Astrocyte (in vitro differentiated cells and primary cell): ENCODE measurements around the gene DLGAP1. TPM values are rescaled to one million over a fixed set of nuclear protein-coding genes. Genes with fewer than 3 reads are reported as not detected.

Source experiments
- DNase-seq: peaks from one replicate; pipeline ENCODE4 v3.0.0-alpha.2; 2010; ENCODE audit warnings: low read depth
- FAIRE-seq: peaks from 2 replicates; lab custom pipeline; 2011; peaks lifted over from hg19 to GRCh38; lab: Jason Lieb, UNC
- H2AFZ ChIP-seq: 2 replicates; pipeline ENCODE4 v1.6.0; 2012; ENCODE audit warnings: low read depth, low read length, inconsistent platforms
- H3K27ac ChIP-seq: 2 replicates; pipeline ENCODE4 v1.5.1; 2011; ENCODE audit warnings: low read depth, low read length, inconsistent platforms
- H3K27me3 ChIP-seq: 2 replicates; pipeline ENCODE4 v1.6.0; 2011; ENCODE audit warnings: low read length, inconsistent platforms; ENCODE audit not compliant: insufficient read depth
- H3K36me3 ChIP-seq: 2 replicates; pipeline ENCODE4 v1.5.1; 2011; ENCODE audit warnings: low read length, inconsistent platforms; ENCODE audit not compliant: insufficient read depth
- H3K4me1 ChIP-seq: 2 replicates; pipeline ENCODE4 v1.5.1; 2011; ENCODE audit warnings: low read length, inconsistent platforms; ENCODE audit not compliant: insufficient read depth
- H3K4me2 ChIP-seq: 2 replicates; pipeline ENCODE4 v1.6.0; 2012; ENCODE audit warnings: low read length, inconsistent platforms
- H3K4me3 ChIP-seq: 2 replicates; pipeline ENCODE4 v1.5.1; 2011; ENCODE audit warnings: low read depth, mild to moderate bottlenecking, low read length, inconsistent platforms; ENCODE audit not compliant: insufficient read depth
- H3K79me2 ChIP-seq: 2 replicates; pipeline ENCODE4 v1.6.0; 2012; ENCODE audit warnings: mild to moderate bottlenecking, low read length, inconsistent platforms; ENCODE audit not compliant: insufficient read depth
- H3K9ac ChIP-seq: 2 replicates; pipeline ENCODE4 v1.6.0; 2012; ENCODE audit warnings: mild to moderate bottlenecking, low read length, inconsistent platforms
- H3K9me3 ChIP-seq: 2 replicates; pipeline ENCODE4 v1.5.1; 2012; ENCODE audit warnings: low read depth, mild to moderate bottlenecking, low read length, inconsistent platforms; ENCODE audit not compliant: insufficient read depth
- H4K20me1 ChIP-seq: 2 replicates; pipeline ENCODE4 v1.6.0; 2012; ENCODE audit warnings: low read length, inconsistent platforms; ENCODE audit not compliant: insufficient read depth
- H3K27ac Mint-ChIP-seq: one replicate; pipeline ENCODE4 v1.8.0; 2021; ENCODE audit warnings: mild to moderate bottlenecking, mixed read lengths; ENCODE audit not compliant: unreplicated experiment
- H3K27me3 Mint-ChIP-seq: one replicate; pipeline ENCODE4 v1.8.0; 2021; ENCODE audit warnings: low read depth, mixed read lengths; ENCODE audit not compliant: unreplicated experiment
- H3K36me3 Mint-ChIP-seq: one replicate; pipeline ENCODE4 v1.8.0; 2021; ENCODE audit warnings: low read depth, mixed read lengths; ENCODE audit not compliant: unreplicated experiment
- H3K4me1 Mint-ChIP-seq: one replicate; pipeline ENCODE4 v1.8.0; 2021; ENCODE audit warnings: low read depth, mixed read lengths; ENCODE audit not compliant: unreplicated experiment
- H3K4me3 Mint-ChIP-seq: one replicate; pipeline ENCODE4 v1.8.0; 2021; ENCODE audit warnings: mild to moderate bottlenecking, moderate library complexity, mixed read lengths; ENCODE audit not compliant: unreplicated experiment
- H3K9me3 Mint-ChIP-seq: one replicate; pipeline ENCODE4 v1.8.0; 2021; ENCODE audit warnings: mild to moderate bottlenecking, mixed read lengths; ENCODE audit not compliant: unreplicated experiment
- EZH2 ChIP-seq: IDR thresholded peaks from 2 replicates; pipeline ENCODE4 v1.6.1; 2012; ENCODE audit warnings: mild to moderate bottlenecking, low read length, inconsistent platforms; ENCODE audit not compliant: insufficient read depth
- total RNA-seq: library from RNA; stranded (reverse); gene quantifications from 2 replicates; pipeline ENCODE4 v1.2.1, GENCODE V29; 2021
- TF ChIP-seq, protein P1 (sequence below): IDR thresholded peaks from 2 replicates; pipeline ENCODE4 v1.5.1; 2011; ENCODE audit warnings: low read depth, mild to moderate bottlenecking, inconsistent platforms, low read length, moderate library complexity; ENCODE audit not compliant: insufficient read depth

The DLGAP1 gene
- total RNA-seq, 1 donor from 2014 or later = 2.3 TPM

DNA sequence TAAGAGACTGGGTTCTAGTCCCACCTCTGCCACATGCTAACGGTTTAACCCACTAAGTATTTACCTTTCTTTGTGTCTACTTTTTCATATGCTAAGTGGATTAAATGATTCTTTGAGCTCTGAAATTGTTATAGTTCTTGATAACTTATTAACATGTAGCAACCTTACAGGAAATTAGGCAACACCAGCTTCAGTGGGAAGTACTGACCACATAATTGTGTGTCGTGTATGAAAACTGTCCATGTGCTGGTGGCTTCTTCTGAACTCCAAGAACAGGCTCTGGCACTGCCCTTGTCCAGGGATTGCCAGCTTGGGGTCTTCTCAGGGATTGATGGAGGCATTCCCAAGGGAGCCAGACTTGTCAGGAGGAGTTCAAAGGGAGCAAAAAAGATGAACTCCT is 577.4 kb downstream of the DLGAP1 start:
- H3K36me3 ChIP-seq = no peaks in the 10 kb centered on the region
- H3K9ac ChIP-seq = no peak overlapping the region
- DNase-seq = no peak
- no peak overlapping the region for H3K4me3 Mint-ChIP-seq
- no peaks in the 10 kb centered on the region for H3K4me1 ChIP-seq
- no peak for FAIRE-seq
- H4K20me1 ChIP-seq = no peaks in the 10 kb centered on the region
- H3K4me1 Mint-ChIP-seq = peaks cover 6% of the 10 kb centered on the region
- H3K27ac ChIP-seq = no peak overlapping the region
- no peak overlapping the region for H3K4me3 ChIP-seq
- H3K27ac Mint-ChIP-seq = no peak overlapping the region
- H2AFZ ChIP-seq = no peak overlapping the region
- H3K4me2 ChIP-seq = no peak overlapping the region
- H3K36me3 Mint-ChIP-seq = peaks cover 2% of the 10 kb centered on the region
- no peaks in the 10 kb centered on the region for H3K27me3 Mint-ChIP-seq
- no peaks in the 10 kb centered on the region for H3K9me3 Mint-ChIP-seq
- H3K27me3 ChIP-seq = no peaks in the 10 kb centered on the region
- H3K79me2 ChIP-seq = no peaks in the 10 kb centered on the region
- no peaks in the 10 kb centered on the region for H3K9me3 ChIP-seq
- no peak for TF ChIP-seq EZH2
- TF ChIP-seq, protein P1, sequence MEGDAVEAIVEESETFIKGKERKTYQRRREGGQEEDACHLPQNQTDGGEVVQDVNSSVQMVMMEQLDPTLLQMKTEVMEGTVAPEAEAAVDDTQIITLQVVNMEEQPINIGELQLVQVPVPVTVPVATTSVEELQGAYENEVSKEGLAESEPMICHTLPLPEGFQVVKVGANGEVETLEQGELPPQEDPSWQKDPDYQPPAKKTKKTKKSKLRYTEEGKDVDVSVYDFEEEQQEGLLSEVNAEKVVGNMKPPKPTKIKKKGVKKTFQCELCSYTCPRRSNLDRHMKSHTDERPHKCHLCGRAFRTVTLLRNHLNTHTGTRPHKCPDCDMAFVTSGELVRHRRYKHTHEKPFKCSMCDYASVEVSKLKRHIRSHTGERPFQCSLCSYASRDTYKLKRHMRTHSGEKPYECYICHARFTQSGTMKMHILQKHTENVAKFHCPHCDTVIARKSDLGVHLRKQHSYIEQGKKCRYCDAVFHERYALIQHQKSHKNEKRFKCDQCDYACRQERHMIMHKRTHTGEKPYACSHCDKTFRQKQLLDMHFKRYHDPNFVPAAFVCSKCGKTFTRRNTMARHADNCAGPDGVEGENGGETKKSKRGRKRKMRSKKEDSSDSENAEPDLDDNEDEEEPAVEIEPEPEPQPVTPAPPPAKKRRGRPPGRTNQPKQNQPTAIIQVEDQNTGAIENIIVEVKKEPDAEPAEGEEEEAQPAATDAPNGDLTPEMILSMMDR = no peak

DNA sequence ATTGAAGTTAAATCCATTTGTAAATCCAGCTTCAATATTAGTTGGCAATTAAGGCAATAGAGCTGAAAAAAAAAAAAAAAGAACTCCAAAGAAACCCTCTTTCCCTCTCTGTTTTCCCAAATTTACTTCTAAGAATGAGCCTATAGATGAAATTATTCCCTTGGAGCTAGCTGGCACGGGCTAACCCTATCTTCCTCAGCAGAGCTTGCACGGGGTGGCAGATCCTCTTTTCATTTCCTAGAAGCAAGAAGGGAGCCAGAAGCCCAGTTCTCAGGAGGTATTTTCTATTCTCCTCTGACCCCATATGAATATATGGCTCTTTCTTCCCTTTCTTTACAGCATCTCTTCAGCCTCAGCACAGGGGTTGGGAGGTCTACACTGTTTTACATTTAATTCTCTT is 579.1 kb downstream of the DLGAP1 start:
- Mint-ChIP-seq H3K4me1 (peaks cover 8% of the 10 kb centered on the region), H3K36me3 (peaks cover 2% of the 10 kb centered on the region)
- FAIRE-seq = no peak

DNA sequence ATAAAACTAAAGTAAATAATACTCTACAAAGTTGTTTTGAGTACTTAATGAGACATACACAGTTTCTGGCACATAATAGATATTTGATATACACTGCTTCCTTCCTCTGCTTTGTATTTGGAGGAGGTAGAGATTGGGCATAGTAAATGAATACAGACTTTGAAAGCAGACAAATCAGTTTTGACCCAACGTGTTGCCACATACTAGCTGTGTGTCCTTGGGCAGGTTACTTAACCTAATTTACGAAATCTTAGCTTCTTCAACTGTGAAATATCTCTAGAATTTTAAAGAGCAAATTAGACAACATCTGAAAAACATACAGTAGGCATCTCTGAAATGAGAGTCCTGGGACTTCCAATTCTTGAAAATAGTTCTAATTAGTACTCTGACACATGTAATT is 579.7 kb downstream of the DLGAP1 start:
- Histone ChIP-seq H3K36me3 (no peaks in the 10 kb centered on the region), H3K27me3 (no peaks in the 10 kb centered on the region), H3K4me2 (no peak overlapping the region), H3K4me1 (no peaks in the 10 kb centered on the region), H3K9ac (no peak overlapping the region), H3K27ac (no peak overlapping the region), H3K79me2 (no peaks in the 10 kb centered on the region), H2AFZ (no peak overlapping the region), H3K4me3 (no peak overlapping the region), H3K9me3 (no peaks in the 10 kb centered on the region), H4K20me1 (no peaks in the 10 kb centered on the region)
- H3K4me1 Mint-ChIP-seq = peaks cover 8% of the 10 kb centered on the region
- no peaks in the 10 kb centered on the region for H3K27me3 Mint-ChIP-seq
- no peaks in the 10 kb centered on the region for H3K9me3 Mint-ChIP-seq
- no peak overlapping the region for H3K4me3 Mint-ChIP-seq
- TF ChIP-seq, protein P1 = no peak
- TF ChIP-seq EZH2 = no peak
- DNase-seq (no peak), FAIRE-seq (no peak)
- H3K36me3 Mint-ChIP-seq = peaks cover 2% of the 10 kb centered on the region
- H3K27ac Mint-ChIP-seq = no peak overlapping the region

More for the DNA sequence above, 579.1 kb downstream of the DLGAP1 start:
- no peak for TF ChIP-seq EZH2
- TF ChIP-seq, protein P1 = no peak
- H3K79me2 ChIP-seq = no peaks in the 10 kb centered on the region
- H3K36me3 ChIP-seq = no peaks in the 10 kb centered on the region
- H3K9me3 Mint-ChIP-seq = no peaks in the 10 kb centered on the region
- no peak overlapping the region for H3K4me3 ChIP-seq
- H3K27ac ChIP-seq = no peak overlapping the region
- no peak overlapping the region for H3K4me3 Mint-ChIP-seq
- H3K4me1 ChIP-seq = no peaks in the 10 kb centered on the region
- no peaks in the 10 kb centered on the region for H3K27me3 Mint-ChIP-seq
- H4K20me1 ChIP-seq = no peaks in the 10 kb centered on the region
- no peak overlapping the region for H3K9ac ChIP-seq
- no peak for DNase-seq
- H2AFZ ChIP-seq = no peak overlapping the region
- no peak overlapping the region for H3K27ac Mint-ChIP-seq
- H3K9me3 ChIP-seq = no peaks in the 10 kb centered on the region
- no peak overlapping the region for H3K4me2 ChIP-seq
- H3K27me3 ChIP-seq = no peaks in the 10 kb centered on the region
